ENCODE results near the gene NUDT3.

GRCh38 chr6:34248727-34249468, 143.6 kb downstream of the NUDT3 start, which contains the start of gene SMIM29:
- TF ChIP-seq, protein P1, sequence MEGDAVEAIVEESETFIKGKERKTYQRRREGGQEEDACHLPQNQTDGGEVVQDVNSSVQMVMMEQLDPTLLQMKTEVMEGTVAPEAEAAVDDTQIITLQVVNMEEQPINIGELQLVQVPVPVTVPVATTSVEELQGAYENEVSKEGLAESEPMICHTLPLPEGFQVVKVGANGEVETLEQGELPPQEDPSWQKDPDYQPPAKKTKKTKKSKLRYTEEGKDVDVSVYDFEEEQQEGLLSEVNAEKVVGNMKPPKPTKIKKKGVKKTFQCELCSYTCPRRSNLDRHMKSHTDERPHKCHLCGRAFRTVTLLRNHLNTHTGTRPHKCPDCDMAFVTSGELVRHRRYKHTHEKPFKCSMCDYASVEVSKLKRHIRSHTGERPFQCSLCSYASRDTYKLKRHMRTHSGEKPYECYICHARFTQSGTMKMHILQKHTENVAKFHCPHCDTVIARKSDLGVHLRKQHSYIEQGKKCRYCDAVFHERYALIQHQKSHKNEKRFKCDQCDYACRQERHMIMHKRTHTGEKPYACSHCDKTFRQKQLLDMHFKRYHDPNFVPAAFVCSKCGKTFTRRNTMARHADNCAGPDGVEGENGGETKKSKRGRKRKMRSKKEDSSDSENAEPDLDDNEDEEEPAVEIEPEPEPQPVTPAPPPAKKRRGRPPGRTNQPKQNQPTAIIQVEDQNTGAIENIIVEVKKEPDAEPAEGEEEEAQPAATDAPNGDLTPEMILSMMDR (IDR thresholded peaks at IDR 0.05) = peak; percentile 75 to 99 (median 94)
- peak; percentile 12 to 51 for TF ChIP-seq POLR2A (IDR thresholded peaks at IDR 0.05)
